H1 (cell line): ENCODE results near the gene RELL1. TPM values are rescaled to one million over a fixed set of nuclear protein-coding genes. Genes with fewer than 3 reads are reported as not detected.

ENCODE experiments used
- CTCF ChIA-PET: fragments of 300-600 bp; sonication (Branson Sonifier 250); formaldehyde crosslinking; loops from one replicate; lab custom pipeline; 2021; ENCODE audit not compliant: partially characterized antibody; lab: Charles Lee
- POLR2A ChIA-PET: fragments of 300-600 bp; sonication (Branson Sonifier 250); formaldehyde crosslinking; loops from one replicate; lab custom pipeline; 2021; ENCODE audit warnings: inconsistent platforms; ENCODE audit not compliant: partially characterized antibody; lab: Charles Lee
- DNase-seq, 2 experiments: peaks; one replicate each; pipeline versions ENCODE4 v3.0.0 to v3.0.0-alpha.2; 2010 to 2022; ENCODE audit warnings: low spot score in 2 of 2, low read depth in 1 of 2, mixed read lengths in 1 of 2
- FAIRE-seq: peaks from 2 replicates; lab custom pipeline; 2011; peaks lifted over from hg19 to GRCh38; lab: Jason Lieb, UNC
- H2AFZ ChIP-seq: 2 replicates; pipeline ENCODE4 v1.8.1; 2012; ENCODE audit warnings: low read length, inconsistent platforms
- H2AK5ac ChIP-seq: 2 replicates; pipeline ENCODE4 v1.6.1; 2013; ENCODE audit warnings: low read depth, low read length
- H2BK120ac ChIP-seq: replicated peaks from 2 replicates; pipeline ENCODE3; 2013; ENCODE audit warnings: low read depth, low read length, inconsistent platforms
- H2BK12ac ChIP-seq: 2 replicates; pipeline ENCODE4 v1.6.1; 2013; ENCODE audit warnings: low read depth, low read length
- H2BK15ac ChIP-seq: 2 replicates; pipeline ENCODE4 v1.6.1; 2013; ENCODE audit warnings: low read length
- H2BK20ac ChIP-seq: 2 replicates; pipeline ENCODE4 v1.6.1; 2013; ENCODE audit warnings: low read length
- H2BK5ac ChIP-seq: 2 replicates; pipeline ENCODE4 v1.6.1; 2013; ENCODE audit warnings: low read depth, low read length
- H3K14ac ChIP-seq: 2 replicates; pipeline ENCODE4 v1.6.1; 2013; ENCODE audit warnings: inconsistent platforms; ENCODE audit not compliant: insufficient read length
- H3K18ac ChIP-seq: 2 replicates; pipeline ENCODE4 v1.6.1; 2013; ENCODE audit warnings: low read length; ENCODE audit errors: extremely low read depth
- H3K23ac ChIP-seq: 2 replicates; pipeline ENCODE4 v1.6.1; 2013; ENCODE audit warnings: inconsistent platforms; ENCODE audit not compliant: insufficient read length
- H3K23me2 ChIP-seq: 2 replicates; pipeline ENCODE4 v1.6.1; 2013; ENCODE audit warnings: low read depth, low read length
- H3K27ac ChIP-seq: 2 replicates; pipeline ENCODE4 v1.6.1; 2011; ENCODE audit warnings: low read depth, low read length, inconsistent platforms
- H3K27me3 ChIP-seq, 4 experiments: replicated peaks in 1 of 4; 1 replicate in 1 of 4; 2 replicates in 3 of 4; pipeline versions ENCODE4 v1.6.1 to v1.8.1; 2011 to 2013; ENCODE audit warnings: low read length in 3 of 4, mild to moderate bottlenecking in 3 of 4, inconsistent platforms in 2 of 4, mixed read lengths in 2 of 4, moderate library complexity in 1 of 4; ENCODE audit not compliant: control insufficient read depth in 3 of 4, insufficient read depth in 3 of 4; ENCODE audit errors: extremely low read depth in 1 of 4
- H3K36me3 ChIP-seq, 4 experiments: 2 replicates each; pipeline versions ENCODE4 v1.6.1 to v1.8.1; 2011 to 2013; ENCODE audit warnings: mild to moderate bottlenecking in 4 of 4, low read length in 3 of 4, moderate library complexity in 2 of 4, control low read depth in 1 of 4, inconsistent platforms in 1 of 4; ENCODE audit not compliant: insufficient read depth in 4 of 4, control insufficient read depth in 2 of 4
- H3K4ac ChIP-seq: replicated peaks from 2 replicates; pipeline ENCODE3; 2013; ENCODE audit warnings: low read length, low read depth, mixed read lengths, inconsistent platforms; ENCODE audit not compliant: insufficient read length
- H3K4me1 ChIP-seq, 4 experiments: replicated peaks in 1 of 4; 1 replicate in 1 of 4; 2 replicates in 3 of 4; pipeline versions ENCODE4 v1.6.1 to v1.8.1; 2011 to 2013; ENCODE audit warnings: low read length in 3 of 4, inconsistent platforms in 2 of 4, mixed read lengths in 1 of 4; ENCODE audit not compliant: insufficient read depth in 4 of 4, control insufficient read depth in 3 of 4
- H3K4me2 ChIP-seq, 2 experiments: 2 replicates each; pipeline versions ENCODE4 v1.6.1 to v1.8.1; 2011 to 2013; ENCODE audit warnings: low read depth in 2 of 2, low read length in 2 of 2, control low read depth in 1 of 2, inconsistent platforms in 1 of 2, mild to moderate bottlenecking in 1 of 2; ENCODE audit not compliant: insufficient read depth in 1 of 2
- H3K4me3 ChIP-seq, 4 experiments: fragments of 200-600, 300-600 bp in 1 of 4; sonication (generic), shearing (Covaris generic), sonication (Bioruptor Twin) in 1 of 4; 2 replicates each; pipeline versions ENCODE4 v1.5.1 to v1.8.1; 2011 to 2016; ENCODE audit warnings: low read length in 4 of 4, low read depth in 3 of 4, control low read depth in 2 of 4, inconsistent platforms in 2 of 4, mild to moderate bottlenecking in 2 of 4, mixed read lengths in 1 of 4, moderate library complexity in 1 of 4; ENCODE audit not compliant: insufficient read depth in 2 of 4; ENCODE audit errors: extremely low read depth in 1 of 4
- H3K56ac ChIP-seq: replicated peaks from 2 replicates; pipeline ENCODE3; 2013; ENCODE audit warnings: low read depth, mild to moderate bottlenecking, mixed read lengths, low read length, inconsistent platforms; ENCODE audit not compliant: insufficient read length
- H3K79me1 ChIP-seq: 2 replicates; pipeline ENCODE4 v1.6.1; 2013; ENCODE audit warnings: low read depth, low read length, control low read depth
- H3K79me2 ChIP-seq, 2 experiments: 2 replicates each; pipeline versions ENCODE4 v1.6.1 to v1.8.1; 2012 to 2013; ENCODE audit warnings: low read length in 2 of 2, mild to moderate bottlenecking in 2 of 2, inconsistent platforms in 1 of 2; ENCODE audit not compliant: insufficient read depth in 2 of 2, control insufficient read depth in 1 of 2
- H3K9ac ChIP-seq, 4 experiments: replicated peaks in 1 of 4; 1 replicate in 1 of 4; 2 replicates in 3 of 4; pipeline versions ENCODE4 v1.6.1 to v1.8.1; 2011 to 2013; ENCODE audit warnings: low read depth in 3 of 4, low read length in 3 of 4, control low read depth in 2 of 4, mild to moderate bottlenecking in 2 of 4, moderate library complexity in 2 of 4, inconsistent platforms in 1 of 4; ENCODE audit errors: extremely low read depth in 1 of 4
- H3K9me3 ChIP-seq, 2 experiments: 2 replicates each; pipeline versions ENCODE4 v1.6.1 to v1.8.1; 2012 to 2013; ENCODE audit warnings: mild to moderate bottlenecking in 2 of 2, moderate library complexity in 2 of 2, control low read depth in 1 of 2, inconsistent platforms in 1 of 2, low read depth in 1 of 2, low read length in 1 of 2, mixed read lengths in 1 of 2; ENCODE audit not compliant: insufficient read depth in 2 of 2
- H4K20me1 ChIP-seq, 2 experiments: replicated peaks in 1 of 2; 2 replicates each; pipeline versions ENCODE3 to v1.8.1; 2011 to 2013; ENCODE audit warnings: inconsistent platforms in 2 of 2, low read length in 2 of 2, mild to moderate bottlenecking in 1 of 2; ENCODE audit not compliant: insufficient read depth in 2 of 2, control insufficient read depth in 1 of 2
- H4K5ac ChIP-seq: 2 replicates; pipeline ENCODE4 v1.6.1; 2013; ENCODE audit warnings: low read length, low read depth, mixed read lengths, inconsistent platforms; ENCODE audit not compliant: insufficient read length
- H4K8ac ChIP-seq: 2 replicates; pipeline ENCODE4 v1.8.0; 2013; ENCODE audit warnings: mild to moderate bottlenecking, moderate library complexity, low read length, inconsistent platforms; ENCODE audit not compliant: insufficient read depth; ENCODE audit errors: extremely low read depth
- H4K91ac ChIP-seq: replicated peaks from 2 replicates; pipeline ENCODE3; 2013; ENCODE audit warnings: low read length, mixed read lengths, inconsistent platforms; ENCODE audit not compliant: insufficient read length
- ASH2L ChIP-seq: fragments of 200-600, 300-600 bp; sonication (generic); IDR thresholded peaks from one replicate; pipeline ENCODE4 v1.7.1; 2017; ENCODE audit warnings: low read length
- TBP ChIP-seq: IDR thresholded peaks from 2 replicates; pipeline ENCODE4 v1.6.1; 2011; ENCODE audit warnings: low read depth, low read length, improper control_type of control experiment
- WGBS, 2 experiments: shearing (Covaris generic) in 1 of 2; methylation state at CpG; one replicate each; pipeline versions ENCODE4 v1.1.6 to v1.1.7; 2013 to 2015; ENCODE audit warnings: low lambda C conversion rate in 2 of 2, mixed read lengths in 2 of 2, inconsistent platforms in 1 of 2, low coverage in 1 of 2, missing lambda C conversion rate in 1 of 2; ENCODE audit not compliant: insufficient replicate concordance in 2 of 2, insufficient coverage in 1 of 2, insufficient read length in 1 of 2; ENCODE audit errors: extremely low coverage in 1 of 2, missing lambda C conversion rate in 1 of 2; 5-methylcytosine and 5-hydroxymethylcytosine counted together
- polyA plus RNA-seq, 7 experiments: library from polyadenylated mRNA; depleted of rRNA in 3 of 7; stranded (reverse) in 5 of 7; unstranded in 2 of 7; fragments of >200 nt in 5 of 7; fragments of 200-250 nt in 2 of 7; gene quantifications; 1 replicate in 5 of 7; 2 replicates in 1 of 7; 4 replicates in 1 of 7; pipeline versions ENCODE4 v1.2.1 to v1.2.3, GENCODE V29; 2011 to 2013; ENCODE audit warnings: missing spikeins in 2 of 7, mixed read lengths in 2 of 7
- total RNA-seq: library from RNA; stranded (reverse); fragmentation: NEBNext Ultra II Directional; extraction: Animal tissue kit (Norgen Biotek cat#: 25700); gene quantifications from 2 replicates; pipeline ENCODE4 v1.2.1, GENCODE V29; 2021

The RELL1 gene
- total and polyA plus RNA-seq, 2 of the 8 experiments (the other 6 are each of a cell fraction or from before 2014, with no cell fraction given): 2.1 to 14.1 TPM

DNA sequence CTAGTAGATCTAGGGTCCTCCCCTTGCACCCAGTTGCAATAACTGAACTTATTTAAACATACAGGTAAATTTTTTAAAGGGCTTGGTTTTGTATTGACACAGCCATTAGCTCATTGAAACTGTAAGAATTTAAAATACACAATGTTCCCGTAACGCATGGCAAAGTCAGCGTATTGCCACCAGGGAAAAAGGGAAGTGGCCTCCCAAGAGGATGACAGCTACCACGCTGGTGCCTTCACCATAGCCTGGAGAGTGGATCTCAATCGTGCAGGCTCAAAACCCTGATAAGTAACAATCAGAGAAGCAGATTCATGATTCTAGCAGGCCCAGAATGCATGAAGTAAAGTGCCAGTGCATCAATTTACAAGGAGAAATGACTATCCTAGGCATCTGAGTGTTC, 49.4 kb upstream of the RELL1 start:
- no peak for TF ChIP-seq ASH2L
- no peak for TF ChIP-seq TBP
- TF ChIP-seq, all 59 proteins: peak for 0
- no peak overlapping the region for H4K91ac ChIP-seq
- H4K8ac ChIP-seq: no peak overlapping the region
- H2BK12ac ChIP-seq: no peak overlapping the region
- H2BK15ac ChIP-seq: no peak overlapping the region
- H3K14ac ChIP-seq: no peak overlapping the region
- CTCF ChIA-PET: interaction anchor here (0.6 to 1.7 kb wide), 2 partner anchors 133 to 346 kb away, joined by 3 to 4 read pairs; no protein-coding TSS in a partner anchor
- H3K4ac ChIP-seq: no peak overlapping the region
- H3K18ac ChIP-seq: no peak overlapping the region
- H3K9ac ChIP-seq: no peak overlapping the region
- no peaks in the 10 kb centered on the region for H3K9me3 ChIP-seq
- H2AK5ac ChIP-seq: no peak overlapping the region
- no peak overlapping the region for H2BK5ac ChIP-seq
- WGBS, 2 experiments: 89% methylated on average over 5 of the region's 5 CpGs; no CpG with 5 or more reads in 1 of the 2 experiments
- no peaks in the 10 kb centered on the region for H4K20me1 ChIP-seq
- H3K27ac ChIP-seq: no peak overlapping the region
- no peak overlapping the region for H4K5ac ChIP-seq
- FAIRE-seq: no peak
- no peaks in the 10 kb centered on the region for H3K36me3 ChIP-seq
- no peaks in the 10 kb centered on the region for H3K27me3 ChIP-seq
- no peaks in the 10 kb centered on the region for H3K79me2 ChIP-seq
- no peak overlapping the region for H2BK20ac ChIP-seq
- peaks cover 0 to 3% (median under 1%) of the 10 kb centered on the region in 4 experiments; a peak in 1 of 7 replicates for H3K4me1 ChIP-seq
- no peak overlapping the region for H2BK120ac ChIP-seq
- H3K23me2 ChIP-seq: no peaks in the 10 kb centered on the region; the same call in 1 of the 2 replicates
- DNase-seq: no peak
- no peaks in the 10 kb centered on the region for H3K79me1 ChIP-seq
- POLR2A ChIA-PET: interaction anchor here (0.6 kb wide), 1 partner anchor 18 kb away, joined by 3 read pairs; no protein-coding TSS in a partner anchor
- H3K23ac ChIP-seq: no peak overlapping the region
- no peak overlapping the region for H2AFZ ChIP-seq
- no peak overlapping the region for H3K56ac ChIP-seq
- H3K4me3 ChIP-seq: no peak overlapping the region
- H3K4me2 ChIP-seq: no peak overlapping the region
